MCF 10A (cell line): Measurements from ENCODE around the gene THRB. TPM values are rescaled to one million over a fixed set of nuclear protein-coding genes. Genes with fewer than 3 reads are reported as not detected.

ENCODE experiments used
- BruUV-seq: library from RNA; stranded (reverse); fragments of 400-500 nt; replicated peaks from 2 replicates; lab custom pipeline; 2021; lab: Mats Ljungman, UMichigan
- CTCF ChIA-PET: fragments of 300-600 bp; sonication (Branson Sonifier 250); formaldehyde crosslinking; extraction: SDS; loops from one replicate; lab custom pipeline; 2021; ENCODE audit warnings: antibody characterized with exemption, inconsistent platforms; lab: Yijun Ruan, JAX
- POLR2A ChIA-PET: fragments of 300-600, 350-650 bp; sonication (Branson Sonifier 250); formaldehyde crosslinking; extraction: SDS; loops from one replicate; lab custom pipeline; 2020; ENCODE audit warnings: antibody characterized with exemption, inconsistent platforms; lab: Yijun Ruan, JAX
- DNase-seq: peaks from one replicate; pipeline ENCODE4 v3.0.0-alpha.2; 2018; ENCODE audit not compliant: unreplicated experiment
- H3K27ac Mint-ChIP-seq: one replicate; pipeline ENCODE4 v1.8.0; 2022; ENCODE audit warnings: mild to moderate bottlenecking, low read depth, mixed read lengths; ENCODE audit not compliant: unreplicated experiment
- H3K27me3 Mint-ChIP-seq: one replicate; pipeline ENCODE4 v1.8.0; 2022; ENCODE audit warnings: mixed read lengths; ENCODE audit not compliant: insufficient read depth, unreplicated experiment
- H3K36me3 Mint-ChIP-seq: one replicate; pipeline ENCODE4 v1.8.0; 2022; ENCODE audit warnings: mild to moderate bottlenecking, moderate library complexity, mixed read lengths; ENCODE audit not compliant: insufficient read depth, unreplicated experiment
- H3K4me1 Mint-ChIP-seq: one replicate; pipeline ENCODE4 v1.8.0; 2022; ENCODE audit warnings: mixed read lengths; ENCODE audit not compliant: insufficient read depth, unreplicated experiment
- H3K4me3 Mint-ChIP-seq: one replicate; pipeline ENCODE4 v1.8.0; 2022; ENCODE audit warnings: mild to moderate bottlenecking, moderate library complexity, mixed read lengths; ENCODE audit not compliant: unreplicated experiment
- H3K9me3 Mint-ChIP-seq: one replicate; pipeline ENCODE4 v1.8.0; 2022; ENCODE audit warnings: mixed read lengths; ENCODE audit not compliant: unreplicated experiment
- intact Hi-C: fragments of 100-400 bp; cut with micrococcal nuclease; formaldehyde crosslinking; loops from 2 replicates; pipeline ENCODE4 v1.14.1; 2022
- total RNA-seq: library from RNA; stranded (reverse); gene quantifications from 2 replicates; pipeline ENCODE4 v1.2.3, GENCODE V29; 2022
- TF ChIP-seq, protein P1 (sequence below): fragments of 200-600 bp; IDR thresholded peaks from one replicate; pipeline ENCODE4 v1.8.0; 2022; ENCODE audit warnings: antibody characterized with exemption, mild to moderate bottlenecking; ENCODE audit not compliant: unreplicated experiment

The THRB gene
- total RNA-seq, 1 experiment from 2014 or later = 4.2 TPM

DNA sequence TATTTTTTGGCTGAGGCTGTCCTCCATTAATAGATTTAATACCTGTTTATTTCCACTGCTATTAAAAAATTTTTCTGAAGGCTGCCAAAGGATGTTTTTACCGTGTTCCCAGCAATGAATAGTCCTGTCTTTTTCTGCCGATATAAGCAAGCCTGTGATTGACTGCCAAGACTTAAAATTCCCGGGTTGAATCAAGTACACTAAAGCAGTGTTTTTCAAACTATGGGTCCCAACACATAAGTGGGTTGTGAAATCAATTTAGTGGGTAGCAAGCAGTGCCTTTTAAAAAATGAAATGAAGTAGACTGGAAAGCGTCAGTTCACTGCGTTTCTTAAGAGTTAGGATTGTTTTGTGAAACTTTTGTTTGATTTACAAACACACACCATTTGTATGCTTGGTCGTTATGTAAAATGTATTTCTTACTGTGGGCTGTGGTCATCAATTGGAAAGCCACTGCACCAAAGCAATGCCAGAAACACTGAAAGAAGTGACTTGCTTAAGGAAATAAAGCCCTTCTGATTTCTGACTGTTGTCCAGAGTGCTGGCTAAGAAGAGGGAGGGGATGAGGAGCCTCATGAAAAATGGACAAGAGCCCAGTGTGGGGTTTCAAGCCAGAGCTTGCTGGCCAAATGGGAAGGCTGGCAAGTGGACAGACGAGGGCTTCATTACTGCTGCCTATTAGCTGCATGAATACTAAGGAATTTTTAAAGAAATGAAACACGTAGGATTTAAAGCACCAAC lies 206.0 kb downstream of the THRB start:
- no TSS peak for BruUV-seq
- Mint-ChIP-seq H3K27me3 (no peaks in the 10 kb centered on the region), H3K4me1 (no peaks in the 10 kb centered on the region), H3K9me3 (no peaks in the 10 kb centered on the region), H3K27ac (no peak overlapping the region), H3K36me3 (no peaks in the 10 kb centered on the region), H3K4me3 (no peak overlapping the region)
- ChIA-PET POLR2A (no interaction called here), CTCF (interaction anchor here (0.6 to 1.0 kb wide), 2 partner anchors 11 to 25 kb away, joined by 4 read pairs; no protein-coding TSS in a partner anchor)
- no peak for DNase-seq
- intact Hi-C loops = no loop called here
- TF ChIP-seq, protein P1, sequence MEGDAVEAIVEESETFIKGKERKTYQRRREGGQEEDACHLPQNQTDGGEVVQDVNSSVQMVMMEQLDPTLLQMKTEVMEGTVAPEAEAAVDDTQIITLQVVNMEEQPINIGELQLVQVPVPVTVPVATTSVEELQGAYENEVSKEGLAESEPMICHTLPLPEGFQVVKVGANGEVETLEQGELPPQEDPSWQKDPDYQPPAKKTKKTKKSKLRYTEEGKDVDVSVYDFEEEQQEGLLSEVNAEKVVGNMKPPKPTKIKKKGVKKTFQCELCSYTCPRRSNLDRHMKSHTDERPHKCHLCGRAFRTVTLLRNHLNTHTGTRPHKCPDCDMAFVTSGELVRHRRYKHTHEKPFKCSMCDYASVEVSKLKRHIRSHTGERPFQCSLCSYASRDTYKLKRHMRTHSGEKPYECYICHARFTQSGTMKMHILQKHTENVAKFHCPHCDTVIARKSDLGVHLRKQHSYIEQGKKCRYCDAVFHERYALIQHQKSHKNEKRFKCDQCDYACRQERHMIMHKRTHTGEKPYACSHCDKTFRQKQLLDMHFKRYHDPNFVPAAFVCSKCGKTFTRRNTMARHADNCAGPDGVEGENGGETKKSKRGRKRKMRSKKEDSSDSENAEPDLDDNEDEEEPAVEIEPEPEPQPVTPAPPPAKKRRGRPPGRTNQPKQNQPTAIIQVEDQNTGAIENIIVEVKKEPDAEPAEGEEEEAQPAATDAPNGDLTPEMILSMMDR = no peak

DNA sequence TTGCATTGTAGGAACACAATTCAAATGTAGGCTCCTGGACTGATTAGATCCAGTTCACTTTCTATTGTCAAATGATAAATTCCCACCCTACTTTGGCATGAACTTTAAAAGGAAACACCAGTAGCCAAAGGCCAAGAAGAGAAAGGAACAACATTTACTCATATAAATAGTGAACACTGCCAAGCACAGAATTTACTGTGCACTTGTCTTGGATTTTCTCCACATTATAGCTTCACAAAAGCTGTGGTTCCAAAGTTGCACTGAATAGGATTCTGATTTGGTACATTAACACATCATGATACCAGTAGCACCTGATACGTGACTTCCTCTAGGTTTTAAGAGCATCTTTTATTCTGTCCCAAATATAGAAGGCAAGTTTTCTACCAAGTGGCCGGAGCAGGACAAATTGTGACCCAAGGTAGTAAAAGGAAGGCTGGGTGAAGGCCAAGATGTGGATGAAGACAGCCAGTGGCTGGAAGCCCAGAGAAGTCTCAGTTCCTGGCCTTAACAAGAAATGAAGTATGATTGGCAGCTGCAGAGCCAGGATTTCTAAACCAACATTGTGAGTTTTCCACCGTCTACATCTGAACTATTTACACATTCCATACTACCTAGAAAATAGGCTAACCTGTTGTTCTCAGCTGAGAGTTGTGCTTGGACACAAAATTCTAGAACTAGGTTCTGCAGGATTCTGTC lies 206.7 kb downstream of the THRB start:
- BruUV-seq = no TSS peak
- TF ChIP-seq, protein P1 = no peak
- H3K27me3 Mint-ChIP-seq = no peaks in the 10 kb centered on the region
- no peak for DNase-seq
- H3K4me1 Mint-ChIP-seq = no peaks in the 10 kb centered on the region
- no peaks in the 10 kb centered on the region for H3K36me3 Mint-ChIP-seq
- H3K4me3 Mint-ChIP-seq = no peak overlapping the region
- no peaks in the 10 kb centered on the region for H3K9me3 Mint-ChIP-seq
- CTCF ChIA-PET = interaction anchor here (0.6 to 1.0 kb wide), 3 partner anchors 10 to 154 kb away, joined by 3 to 4 read pairs (median 4); no protein-coding TSS in a partner anchor
- POLR2A ChIA-PET = no interaction called here
- H3K27ac Mint-ChIP-seq = no peak overlapping the region
- intact Hi-C loops = no loop called here

DNA sequence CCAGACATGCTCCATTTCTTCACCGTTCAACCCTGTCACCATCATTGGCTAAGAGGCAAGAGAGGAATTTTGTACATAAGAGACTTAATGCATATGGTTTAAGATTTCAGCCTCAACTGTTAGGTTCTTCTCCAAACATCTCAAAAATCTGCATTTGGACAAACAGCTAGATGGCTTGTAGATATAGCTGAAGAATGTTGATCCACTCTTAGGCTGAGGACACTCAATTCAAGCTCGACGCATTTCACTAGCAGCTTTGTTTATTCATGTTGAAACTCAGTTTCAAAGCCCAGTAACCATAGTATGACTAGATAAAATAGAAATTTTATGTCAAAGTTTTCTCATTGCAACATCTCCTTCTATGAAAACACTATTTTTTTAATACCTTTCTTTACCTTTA lies 208.2 kb downstream of the THRB start:
- no peak overlapping the region for H3K4me3 Mint-ChIP-seq
- POLR2A ChIA-PET = no interaction called here
- H3K36me3 Mint-ChIP-seq = no peaks in the 10 kb centered on the region
- H3K9me3 Mint-ChIP-seq = no peaks in the 10 kb centered on the region
- no peaks in the 10 kb centered on the region for H3K27me3 Mint-ChIP-seq
- H3K27ac Mint-ChIP-seq = no peak overlapping the region
- TF ChIP-seq, protein P1 = no peak
- no peaks in the 10 kb centered on the region for H3K4me1 Mint-ChIP-seq
- CTCF ChIA-PET = interaction anchor here (0.6 to 1.3 kb wide), 3 partner anchors 17 to 398 kb away, joined by 3 to 5 read pairs (median 4); no protein-coding TSS in a partner anchor
- intact Hi-C loops = no loop called here
- DNase-seq = no peak
- BruUV-seq = no TSS peak

DNA sequence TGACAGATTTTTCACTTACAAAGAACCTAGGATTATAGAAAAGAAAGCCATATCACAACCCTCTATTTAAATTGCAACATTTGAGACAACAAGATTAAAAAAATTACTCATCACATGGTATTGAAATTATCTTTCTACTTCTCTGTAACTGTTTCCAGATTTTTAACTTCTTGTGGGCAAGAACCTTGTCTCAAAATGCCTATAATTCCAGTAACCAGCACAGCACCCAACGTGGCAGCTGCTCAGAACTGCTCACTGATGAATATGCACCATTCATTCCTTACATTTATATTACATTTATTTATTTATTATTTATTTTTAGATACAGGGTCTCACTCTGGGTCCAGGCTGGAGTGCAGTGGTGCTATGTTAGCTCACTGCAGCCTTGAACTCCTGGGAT lies 216.1 kb downstream of the THRB start:
- ChIA-PET POLR2A (no interaction called here), CTCF (interaction anchor here (1.5 kb wide), 1 partner anchor 14 kb away, joined by 5 read pairs; no protein-coding TSS in a partner anchor)
- no peak overlapping the region for H3K27ac Mint-ChIP-seq
- H3K4me1 Mint-ChIP-seq = no peaks in the 10 kb centered on the region
- DNase-seq = no peak
- TF ChIP-seq, protein P1 = no peak
- no peaks in the 10 kb centered on the region for H3K27me3 Mint-ChIP-seq
- intact Hi-C loops = no loop called here
- H3K36me3 Mint-ChIP-seq = no peaks in the 10 kb centered on the region
- H3K9me3 Mint-ChIP-seq = no peaks in the 10 kb centered on the region
- no peak overlapping the region for H3K4me3 Mint-ChIP-seq
- no TSS peak for BruUV-seq
